ENCODE measurements around the gene NR4A3.
A peak's percentile ranks its signal among the peaks of the same experiment; 100 is the strongest.

Gene NR4A3

GRCh38 chr9:99816392-99816791 is 5.3 kb upstream of the NR4A3 start:
- no peak for DNase-seq

GRCh38 chr9:99818500-99818899 is 3.2 kb upstream of the NR4A3 start:
- no peak for DNase-seq

- peak; percentile 96 to 99 for DNase-seq
Observed at GRCh38 chr9:99819123-99819855, 2.4 kb upstream of the NR4A3 start.

GRCh38 chr9:99819856-99820684 is 1.6 kb upstream of the NR4A3 start:
- DNase-seq, result peak; percentile 94 to 97

GRCh38 chr9:99820685-99821395 is 845 bp upstream of the NR4A3 start:
- peak; percentile 62 to 72 for DNase-seq

- DNase-seq, result peak; percentile 65 to 68
Observed at GRCh38 chr9:99822109-99822805, 572 bp downstream of the NR4A3 start.

- peak in 1 of 2 donors; percentile 19 for DNase-seq
Observed at GRCh38 chr9:99822806-99823591, 1.3 kb downstream of the NR4A3 start.

- peak; percentile 63 to 67 for DNase-seq
Observed at GRCh38 chr9:99823681-99824377, 2.1 kb downstream of the NR4A3 start.

GRCh38 chr9:99824378-99825171 is 2.9 kb downstream of the NR4A3 start:
- DNase-seq, result peak; percentile 74 to 75

GRCh38 chr9:99825172-99826046 is 3.7 kb downstream of the NR4A3 start:
- no peak for DNase-seq

GRCh38 chr9:99826579-99826978 is 4.9 kb downstream of the NR4A3 start:
- DNase-seq, result no peak

- DNase-seq, result no peak
Observed at GRCh38 chr9:99827244-99827643, 5.6 kb downstream of the NR4A3 start.

GRCh38 chr9:99828054-99828416 is 6.3 kb downstream of the NR4A3 start:
- DNase-seq, result no peak

GRCh38 chr9:99828417-99829176 is 6.9 kb downstream of the NR4A3 start:
- no peak for DNase-seq

- no peak for DNase-seq
Observed at GRCh38 chr9:99831857-99832557, 10.3 kb downstream of the NR4A3 start.

- no peak for DNase-seq
Observed at GRCh38 chr9:99832558-99832864, 10.8 kb downstream of the NR4A3 start.

- DNase-seq, result no peak
Observed at GRCh38 chr9:99833735-99834134, 12.1 kb downstream of the NR4A3 start.

GRCh38 chr9:99834474-99834873 is 12.8 kb downstream of the NR4A3 start:
- DNase-seq, result no peak

All from CD4-positive, alpha-beta T cell treated with Interleukin-1 beta for 1 hour (primary cell).